AG09309 (cell line): ENCODE measurements around the gene CD38.

Experiments used
- DNase-seq: peaks from one replicate; pipeline ENCODE4 v3.0.0-alpha.2; 2010; ENCODE audit warnings: low read depth
- H3K4me3 ChIP-seq: 2 replicates; pipeline ENCODE4 v1.5.1; 2011; ENCODE audit warnings: mild to moderate bottlenecking, low read depth, low read length, moderate library complexity; ENCODE audit not compliant: control insufficient read depth
- CTCF ChIP-seq: IDR thresholded peaks from 2 replicates; pipeline ENCODE4 v1.5.1; 2011; ENCODE audit warnings: mild to moderate bottlenecking, low read depth, low read length, inconsistent platforms; ENCODE audit not compliant: insufficient read depth, control insufficient read depth; ENCODE audit errors: missing control alignments

Gene CD38

DNA sequence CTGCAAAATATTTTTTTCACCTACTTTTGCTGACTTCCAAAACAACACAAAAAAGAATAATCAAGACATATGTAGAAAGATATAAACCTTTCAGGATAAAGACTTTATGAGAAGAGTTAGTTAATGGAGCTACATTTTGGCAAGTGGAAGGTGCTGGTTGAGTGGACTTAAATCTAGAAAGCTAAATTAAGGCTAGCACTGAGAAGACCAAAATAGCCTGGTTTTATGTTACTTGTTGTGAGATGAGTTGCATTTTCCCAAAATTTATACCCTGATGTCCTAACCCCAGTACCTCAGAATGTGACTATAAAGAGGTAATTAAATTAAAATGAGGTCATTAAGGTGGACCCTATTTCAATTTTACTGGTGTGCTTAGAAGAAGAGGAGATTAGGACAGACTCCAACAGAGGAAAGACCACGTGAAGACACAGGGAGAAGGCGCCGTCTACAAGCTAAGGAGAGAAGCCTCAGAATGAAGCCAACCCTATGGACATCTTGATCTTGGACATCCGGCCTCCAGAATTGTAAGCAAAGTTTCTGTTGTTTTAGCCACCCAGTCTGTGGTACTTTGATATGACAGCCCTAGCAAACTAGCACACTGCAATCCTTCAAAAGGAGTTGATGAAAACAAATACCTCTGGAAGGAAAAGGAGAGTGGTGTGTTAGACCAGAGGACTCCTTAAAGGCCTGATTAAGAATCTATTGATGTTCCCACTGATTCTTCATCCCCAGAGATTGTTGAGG, 93.0 kb downstream of the CD38 start:
- no peak for DNase-seq
- H3K4me3 ChIP-seq = no peak overlapping the region
- no peak for TF ChIP-seq CTCF

DNA sequence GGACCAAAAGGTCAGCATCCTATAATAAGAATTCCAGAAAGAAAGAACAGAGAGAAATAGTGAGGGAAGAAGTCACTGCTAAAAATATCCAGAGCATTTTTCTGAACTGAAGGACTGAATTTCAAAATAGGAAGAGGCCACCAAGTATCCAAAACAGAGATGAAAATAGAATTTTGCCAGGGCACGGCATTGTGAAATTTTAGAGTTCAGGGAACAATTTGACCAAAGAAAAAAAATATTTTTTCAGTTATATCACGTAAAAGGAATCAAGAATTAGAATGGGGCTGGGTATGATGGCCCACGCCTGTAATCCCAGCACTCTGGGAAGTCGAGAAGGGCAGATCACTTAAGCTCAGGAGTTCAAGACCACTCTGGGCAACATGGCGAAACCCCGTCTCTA, 95.0 kb downstream of the CD38 start:
- TF ChIP-seq CTCF = no peak
- no peak overlapping the region for H3K4me3 ChIP-seq
- DNase-seq = no peak

GRCh38 chr4:15874671-15875070, 96.5 kb downstream of the CD38 start:
- no peak overlapping the region for H3K4me3 ChIP-seq
- no peak for DNase-seq
- no peak for TF ChIP-seq CTCF

GRCh38 chr4:15875663-15876460, 97.7 kb downstream of the CD38 start:
- no peak for TF ChIP-seq CTCF
- no peak for DNase-seq
- H3K4me3 ChIP-seq = no peak overlapping the region

DNA sequence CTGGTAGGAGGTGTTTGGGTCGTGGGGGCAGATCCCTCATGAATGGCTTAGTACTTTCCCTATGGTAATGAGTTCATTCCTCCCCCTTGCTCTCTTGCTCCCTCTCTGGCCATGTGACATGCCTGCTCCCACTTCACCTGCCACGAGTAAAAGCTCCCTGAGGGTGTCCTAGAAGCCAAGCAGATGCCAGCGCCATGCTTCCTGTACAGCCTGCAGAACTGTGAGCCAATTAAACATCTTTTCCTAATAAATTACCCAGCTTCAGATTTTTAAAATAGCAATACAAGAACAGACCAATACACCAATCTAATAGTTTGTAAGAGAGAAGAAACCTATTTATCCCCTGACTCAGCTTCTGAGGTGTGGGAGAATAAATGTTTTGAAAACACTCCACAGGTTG, 99.9 kb downstream of the CD38 start:
- no peak for DNase-seq
- TF ChIP-seq CTCF = no peak
- H3K4me3 ChIP-seq = no peak overlapping the region

DNA sequence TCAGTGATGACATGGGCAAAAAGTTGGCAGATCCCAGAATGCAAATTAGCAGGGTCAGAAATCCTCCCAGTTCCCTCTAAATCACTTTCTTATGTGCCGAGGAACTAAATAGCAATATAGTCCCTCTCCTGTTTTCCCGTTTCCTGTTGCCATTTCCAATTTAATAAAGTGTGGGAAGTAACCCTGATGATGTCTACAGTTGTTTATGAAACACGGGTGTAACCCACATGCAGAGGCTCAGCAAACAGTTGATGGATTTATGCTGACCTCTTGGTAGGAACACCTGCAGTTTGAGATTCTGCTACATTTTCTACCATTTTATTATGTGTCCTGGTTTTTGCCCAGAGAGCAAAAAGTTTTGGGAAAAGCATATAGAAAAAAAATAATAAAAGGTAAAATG, 103.7 kb downstream of the CD38 start:
- no peak for TF ChIP-seq CTCF
- DNase-seq = no peak
- H3K4me3 ChIP-seq = no peak overlapping the region
